HEK293 (cell line): ENCODE measurements around the gene MYO1D.

Experiments used
- ATF2 ChIP-seq: fragments of 450-650 bp; formaldehyde crosslinking; IDR thresholded peaks from 2 replicates; pipeline ENCODE4 v1.5.1; 2016; ENCODE audit warnings: missing biosample characterization, missing genetic modification characterization, low read depth
- BCL11A ChIP-seq: fragments of 450-650 bp; formaldehyde crosslinking; IDR thresholded peaks from 2 replicates; pipeline ENCODE4 v1.5.1; 2016; ENCODE audit warnings: low read depth, missing biosample characterization, missing genetic modification characterization
- CTCF ChIP-seq: fragments of 450-650 bp; formaldehyde crosslinking; IDR thresholded peaks from 2 replicates; pipeline ENCODE4 v1.5.1; 2016; ENCODE audit warnings: missing biosample characterization, missing genetic modification characterization
- FEZF1 ChIP-seq: fragments of 450-650 bp; formaldehyde crosslinking; IDR thresholded peaks from 2 replicates; pipeline ENCODE4 v1.5.1; 2016; ENCODE audit warnings: missing biosample characterization, missing genetic modification characterization
- PBX3 ChIP-seq: sonication (generic); formaldehyde crosslinking; IDR thresholded peaks from 2 replicates; pipeline ENCODE4 v1.8.1; 2022; ENCODE audit warnings: mild to moderate bottlenecking, moderate library complexity, missing genetic modification reagents
- YY1 ChIP-seq: fragments of 450-650 bp; formaldehyde crosslinking; IDR thresholded peaks from 2 replicates; pipeline ENCODE4 v1.5.1; 2018; ENCODE audit warnings: missing biosample characterization, missing genetic modification characterization
- ZBTB48 ChIP-seq: fragments of 450-650 bp; formaldehyde crosslinking; IDR thresholded peaks from 2 replicates; pipeline ENCODE4 v1.5.1; 2016; ENCODE audit warnings: missing biosample characterization, missing genetic modification characterization
- ZBTB8A ChIP-seq: fragments of 450-650 bp; formaldehyde crosslinking; IDR thresholded peaks from 2 replicates; pipeline ENCODE4 v1.5.1; 2016; ENCODE audit warnings: missing biosample characterization, missing genetic modification characterization
- ZIC2 ChIP-seq: fragments of 450-650 bp; formaldehyde crosslinking; IDR thresholded peaks from 2 replicates; pipeline ENCODE4 v1.5.1; 2016; ENCODE audit warnings: missing biosample characterization, missing genetic modification characterization
- ZNF311 ChIP-seq: fragments of 450-650 bp; formaldehyde crosslinking; IDR thresholded peaks from 2 replicates; pipeline ENCODE4 v1.5.1; 2017; ENCODE audit warnings: missing biosample characterization, missing genetic modification characterization, borderline replicate concordance
- ZNF416 ChIP-seq: fragments of 450-650 bp; formaldehyde crosslinking; IDR thresholded peaks from 2 replicates; pipeline ENCODE4 v1.5.1; 2016; ENCODE audit warnings: missing biosample characterization, missing genetic modification characterization
- ZNF670 ChIP-seq: fragments of 450-650 bp; formaldehyde crosslinking; IDR thresholded peaks from 2 replicates; pipeline ENCODE4 v1.5.1; 2016; ENCODE audit warnings: missing biosample characterization, missing genetic modification characterization, low read depth

- TF ChIP-seq BCL11A (no peak), ZBTB48 (tag by site-specific recombination) (no peak), FEZF1 (tag by site-specific recombination) (no peak), ZNF311 (tag by site-specific recombination) (no peak), ZIC2 (no peak), CTCF (tag by site-specific recombination) (no peak), YY1 (tag by site-specific recombination) (no peak), ATF2 (tag by site-specific recombination) (no peak), ZBTB8A (no peak), PBX3 (CRISPR knock-in tag) (no peak), ZNF416 (no peak), ZNF670 (tag by site-specific recombination) (no peak)
Measured at GRCh38 chr17:32910769-32911168, 33.8 kb upstream of the MYO1D start.
